Fibroblast of lung (primary cell): ENCODE data around the gene APOB. TPM values are rescaled to one million over a fixed set of nuclear protein-coding genes. Genes with fewer than 3 reads are reported as not detected.

Experiments used
- DNase-seq, 2 donors: peaks; one replicate each; pipeline versions ENCODE4 v3.0.0 to v3.0.0-alpha.2; 2010; ENCODE audit warnings: low read depth in 2 of 2
- H2AFZ ChIP-seq: 2 replicates; pipeline ENCODE4 v1.5.1; 2012; ENCODE audit warnings: low read length, control low read depth, inconsistent platforms
- H3K27ac ChIP-seq: 2 replicates; pipeline ENCODE4 v1.5.1; 2011; ENCODE audit warnings: low read length, control low read depth; ENCODE audit not compliant: insufficient read depth
- H3K27me3 ChIP-seq: 2 replicates; pipeline ENCODE4 v1.5.1; 2011; ENCODE audit warnings: mild to moderate bottlenecking, low read length; ENCODE audit not compliant: control insufficient read depth, insufficient read depth
- H3K36me3 ChIP-seq: 2 replicates; pipeline ENCODE4 v1.5.1; 2011; ENCODE audit warnings: low read length; ENCODE audit not compliant: control insufficient read depth, insufficient read depth
- H3K4me1 ChIP-seq: 2 replicates; pipeline ENCODE4 v1.5.1; 2011; ENCODE audit warnings: low read length; ENCODE audit not compliant: control insufficient read depth, insufficient read depth; ENCODE audit errors: extremely low read depth
- H3K4me2 ChIP-seq: 2 replicates; pipeline ENCODE4 v1.5.1; 2011; ENCODE audit warnings: low read length, control low read depth; ENCODE audit not compliant: insufficient read depth; ENCODE audit errors: extremely low read depth
- H3K4me3 ChIP-seq, 4 experiments: fragments of 200-600 bp in 1 of 4; sonication (generic) in 1 of 4; replicated peaks in 1 of 4; 2 replicates each; pipeline ENCODE4 v1.5.1; 2011 to 2016; ENCODE audit warnings: low read length in 4 of 4, low read depth in 3 of 4, mild to moderate bottlenecking in 3 of 4, control low read depth in 2 of 4, inconsistent platforms in 1 of 4, mixed read lengths in 1 of 4; ENCODE audit not compliant: insufficient read depth in 1 of 4; ENCODE audit errors: control extremely low read depth in 1 of 4
- H3K79me2 ChIP-seq: 2 replicates; pipeline ENCODE4 v1.5.1; 2012; ENCODE audit warnings: mild to moderate bottlenecking, low read length, inconsistent platforms; ENCODE audit not compliant: control insufficient read depth, insufficient read depth
- H3K9ac ChIP-seq: 2 replicates; pipeline ENCODE4 v1.5.1; 2011; ENCODE audit warnings: mild to moderate bottlenecking, low read length, control low read depth; ENCODE audit not compliant: insufficient read depth
- H3K9me3 ChIP-seq: 2 replicates; pipeline ENCODE4 v1.5.1; 2012; ENCODE audit warnings: low read depth, low read length; ENCODE audit not compliant: control insufficient read depth, insufficient read depth
- H4K20me1 ChIP-seq: 2 replicates; pipeline ENCODE4 v1.5.1; 2011; ENCODE audit warnings: low read length; ENCODE audit not compliant: control insufficient read depth, insufficient read depth; ENCODE audit errors: extremely low read depth
- EZH2 ChIP-seq: IDR thresholded peaks from 2 replicates; pipeline ENCODE4 v1.5.1; 2012; ENCODE audit warnings: low read length, control low read depth, mild to moderate bottlenecking; ENCODE audit errors: missing control alignments
- polyA plus RNA-seq, 2 donors: library from polyadenylated mRNA; depleted of rRNA in 1 of 2; stranded (reverse) in 1 of 2; unstranded in 1 of 2; fragments of >200 nt; gene quantifications; 2 replicates each; pipeline ENCODE4 v1.2.1, GENCODE V29; 2011 to 2012; ENCODE audit warnings: missing spikeins in 1 of 2
- total RNA-seq: library from RNA; depleted of rRNA; stranded (reverse); fragments of >200 nt; gene quantifications from 2 replicates; pipeline ENCODE4 v1.2.1, GENCODE V29; 2014
- TF ChIP-seq, protein P1 (sequence below), 2 donors: IDR thresholded peaks in 1 of 2; conservative IDR thresholded peaks in 1 of 2; 1 replicate in 1 of 2; 2 replicates in 1 of 2; pipeline ENCODE4 v1.5.1; 2011 to 2012; ENCODE audit warnings: low read length in 2 of 2, control low read depth in 1 of 2, inconsistent platforms in 1 of 2, low read depth in 1 of 2, mild to moderate bottlenecking in 1 of 2

The APOB gene
- total and polyA plus RNA-seq, 2 donors (not counting 1 experiment from before 2014, with no cell fraction given): under 0.01 TPM; not detected in 1

DNA sequence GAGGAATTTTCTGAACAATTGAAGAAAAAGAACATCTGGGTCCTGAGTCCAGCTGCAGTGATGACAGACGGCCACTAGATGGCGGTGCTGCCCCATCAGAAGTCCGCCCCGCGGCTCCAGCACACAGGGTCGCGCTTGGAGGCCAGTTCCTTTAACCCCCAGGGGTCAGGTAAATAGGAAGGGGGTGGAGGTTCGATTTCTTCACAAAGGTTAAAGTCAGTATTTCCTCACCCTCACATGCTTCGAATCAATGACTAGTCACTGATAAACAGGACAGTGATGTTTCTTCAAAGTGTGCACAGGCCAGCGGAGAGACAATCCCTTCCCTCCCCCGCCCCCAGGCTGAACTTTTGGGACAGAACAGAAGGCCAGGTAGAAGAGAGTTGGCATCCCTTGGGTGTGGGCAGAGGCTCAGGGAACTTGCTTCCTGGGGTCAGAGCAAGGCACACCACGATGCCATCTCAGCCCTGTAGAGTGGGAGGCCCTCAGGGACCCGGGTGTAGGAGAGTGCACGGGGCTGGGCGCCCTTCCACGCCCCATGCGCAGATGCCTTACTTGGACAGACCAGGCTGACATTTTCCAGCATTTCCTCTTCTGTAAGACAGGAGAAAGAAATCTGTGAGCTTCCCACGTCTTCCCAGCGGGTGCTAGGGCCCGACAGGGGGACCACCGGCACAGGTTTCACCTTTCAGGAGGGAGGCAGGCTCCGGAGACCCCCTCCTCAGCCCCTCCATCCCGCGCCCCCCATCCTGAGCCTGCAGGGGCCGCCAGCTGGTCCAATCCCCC, 722 bp downstream of the APOB start:
- no peak overlapping the region for H3K4me2 ChIP-seq
- H3K79me2 ChIP-seq: no peaks in the 10 kb centered on the region
- H3K4me3 ChIP-seq: no peak overlapping the region
- no peaks in the 10 kb centered on the region for H3K36me3 ChIP-seq
- H3K27ac ChIP-seq: no peak overlapping the region
- no peak overlapping the region for H3K9ac ChIP-seq
- DNase-seq: peak; percentile 23 to 62
- H2AFZ ChIP-seq: no peak overlapping the region
- no peaks in the 10 kb centered on the region for H3K9me3 ChIP-seq
- no peaks in the 10 kb centered on the region for H3K4me1 ChIP-seq
- H4K20me1 ChIP-seq: no peaks in the 10 kb centered on the region
- H3K27me3 ChIP-seq: no peaks in the 10 kb centered on the region
- TF ChIP-seq, protein P1, sequence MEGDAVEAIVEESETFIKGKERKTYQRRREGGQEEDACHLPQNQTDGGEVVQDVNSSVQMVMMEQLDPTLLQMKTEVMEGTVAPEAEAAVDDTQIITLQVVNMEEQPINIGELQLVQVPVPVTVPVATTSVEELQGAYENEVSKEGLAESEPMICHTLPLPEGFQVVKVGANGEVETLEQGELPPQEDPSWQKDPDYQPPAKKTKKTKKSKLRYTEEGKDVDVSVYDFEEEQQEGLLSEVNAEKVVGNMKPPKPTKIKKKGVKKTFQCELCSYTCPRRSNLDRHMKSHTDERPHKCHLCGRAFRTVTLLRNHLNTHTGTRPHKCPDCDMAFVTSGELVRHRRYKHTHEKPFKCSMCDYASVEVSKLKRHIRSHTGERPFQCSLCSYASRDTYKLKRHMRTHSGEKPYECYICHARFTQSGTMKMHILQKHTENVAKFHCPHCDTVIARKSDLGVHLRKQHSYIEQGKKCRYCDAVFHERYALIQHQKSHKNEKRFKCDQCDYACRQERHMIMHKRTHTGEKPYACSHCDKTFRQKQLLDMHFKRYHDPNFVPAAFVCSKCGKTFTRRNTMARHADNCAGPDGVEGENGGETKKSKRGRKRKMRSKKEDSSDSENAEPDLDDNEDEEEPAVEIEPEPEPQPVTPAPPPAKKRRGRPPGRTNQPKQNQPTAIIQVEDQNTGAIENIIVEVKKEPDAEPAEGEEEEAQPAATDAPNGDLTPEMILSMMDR (conservative IDR thresholded peaks at IDR 0.05 in 1 of 2, IDR thresholded peaks at IDR 0.05 in 1 of 2; ENCODE audit: low read depth in 1 of 2, low read length in 2 of 2): peak; percentile 98
- no peak for TF ChIP-seq EZH2

DNA sequence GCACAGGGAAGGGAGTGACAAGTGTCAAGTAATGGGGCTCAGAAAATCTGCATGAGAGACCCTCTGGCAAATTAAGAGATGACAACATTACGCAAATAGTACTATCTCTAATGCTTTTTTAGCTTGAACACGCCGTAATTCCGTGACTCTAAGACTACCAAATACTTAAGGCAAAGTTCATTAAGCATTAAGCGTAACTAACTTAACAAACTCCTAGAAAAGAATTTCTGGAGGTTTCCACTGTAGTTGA, 1.2 kb downstream of the APOB start:
- no peak overlapping the region for H3K4me2 ChIP-seq
- H3K79me2 ChIP-seq: no peaks in the 10 kb centered on the region
- H3K9me3 ChIP-seq: no peaks in the 10 kb centered on the region
- TF ChIP-seq, protein P1 (conservative IDR thresholded peaks at IDR 0.05 in 1 of 2, IDR thresholded peaks at IDR 0.05 in 1 of 2; ENCODE audit: low read depth in 1 of 2, low read length in 2 of 2): no peak
- no peak for TF ChIP-seq EZH2
- no peak for DNase-seq
- H4K20me1 ChIP-seq: no peaks in the 10 kb centered on the region
- no peaks in the 10 kb centered on the region for H3K27me3 ChIP-seq
- no peak overlapping the region for H2AFZ ChIP-seq
- no peak overlapping the region for H3K4me3 ChIP-seq
- no peak overlapping the region for H3K27ac ChIP-seq
- H3K36me3 ChIP-seq: no peaks in the 10 kb centered on the region
- no peaks in the 10 kb centered on the region for H3K4me1 ChIP-seq
- H3K9ac ChIP-seq: no peak overlapping the region

DNA sequence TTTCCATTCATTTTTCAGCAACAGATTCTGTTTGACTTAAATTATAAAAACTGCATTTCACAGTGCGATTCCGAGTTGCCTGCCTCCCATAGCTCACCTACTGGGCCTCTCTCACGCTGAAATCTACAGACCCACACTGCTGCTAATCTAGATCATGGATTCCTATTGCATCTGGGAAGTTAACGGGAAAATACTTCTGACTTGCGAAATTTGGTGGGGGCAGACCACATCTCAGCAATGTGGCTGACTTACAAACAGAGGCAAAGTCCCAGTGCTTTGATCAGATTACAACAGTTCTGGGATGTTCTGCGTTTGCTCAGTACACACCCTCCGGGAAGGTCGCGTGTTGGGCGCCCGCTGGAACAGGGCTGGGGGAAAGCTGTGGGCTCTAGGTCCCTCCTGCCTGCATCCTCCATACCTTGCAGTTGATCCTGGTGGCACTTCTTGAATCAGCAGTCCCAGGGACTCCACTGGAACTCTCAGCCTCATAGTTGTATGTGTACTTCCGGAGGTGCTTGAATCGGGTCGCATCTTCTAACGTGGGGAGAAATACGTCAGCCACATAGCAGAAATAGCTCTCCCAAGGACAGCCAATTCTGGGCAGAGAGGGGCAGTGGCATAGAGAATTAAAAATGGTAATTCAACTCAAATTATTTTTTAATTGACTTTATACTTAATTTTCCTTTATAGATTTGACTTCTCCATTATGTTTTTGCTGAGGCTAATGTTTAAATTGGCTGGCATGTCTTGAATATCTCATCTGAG, 1.7 kb downstream of the APOB start:
- Histone ChIP-seq H3K4me2 (no peak overlapping the region), H3K36me3 (no peaks in the 10 kb centered on the region), H2AFZ (no peak overlapping the region), H3K27ac (no peak overlapping the region), H3K4me3 (no peak overlapping the region), H3K9me3 (no peaks in the 10 kb centered on the region), H3K9ac (no peak overlapping the region), H3K79me2 (no peaks in the 10 kb centered on the region), H4K20me1 (no peaks in the 10 kb centered on the region), H3K27me3 (no peaks in the 10 kb centered on the region), H3K4me1 (no peaks in the 10 kb centered on the region)
- DNase-seq: peak in 1 of 2 donors; percentile 47
- no peak for TF ChIP-seq EZH2
- TF ChIP-seq, protein P1 (conservative IDR thresholded peaks at IDR 0.05 in 1 of 2, IDR thresholded peaks at IDR 0.05 in 1 of 2; ENCODE audit: low read depth in 1 of 2, low read length in 2 of 2): no peak
